HepG2 (cell line): ENCODE data around the gene ROS1. TPM values are rescaled to one million over a fixed set of nuclear protein-coding genes. Genes with fewer than 3 reads are reported as not detected.

Source experiments
- ATAC-seq: fragments of 200-7000 bp; cut with Tn5 transposase; 3 replicates; pipeline ENCODE4 v1.9.1; 2020; ENCODE audit warnings: mild to moderate bottlenecking, moderate library complexity
- BruUV-seq: library from RNA; stranded (reverse); fragments of 400-500 nt; replicated peaks from 2 replicates; lab custom pipeline; 2021; lab: Mats Ljungman, UMichigan
- CTCF ChIA-PET: fragments of 300-600 bp; formaldehyde crosslinking; extraction: SDS; loops from one replicate; lab custom pipeline; 2021; ENCODE audit warnings: low total read pairs, inconsistent platforms, low intra/inter-chr PET ratio; lab: Yijun Ruan, JAX
- POLR2A ChIA-PET: fragments of 350-600 bp; sonication (Branson Sonifier 250); formaldehyde crosslinking; loops from one replicate; lab custom pipeline; 2020; ENCODE audit warnings: antibody characterized with exemption, inconsistent platforms; lab: Yijun Ruan, JAX
- DNase-seq: peaks from one replicate; pipeline ENCODE4 v3.0.0-alpha.2; 2015; ENCODE audit warnings: low spot score
- FAIRE-seq: peaks from 3 replicates; lab custom pipeline; 2011; peaks lifted over from hg19 to GRCh38; lab: Jason Lieb, UNC
- H2AFZ ChIP-seq: one replicate; pipeline ENCODE4 v1.6.1; 2011; ENCODE audit warnings: low read length, inconsistent platforms
- H3K27ac ChIP-seq: fragments of 300-600 bp; 3 replicates; pipeline ENCODE4 v1.8.0; 2011; ENCODE audit warnings: mixed run types, mild to moderate bottlenecking, mixed read lengths, low read length, inconsistent platforms; ENCODE audit not compliant: insufficient read depth; ENCODE audit errors: extremely low read length
- H3K27me3 ChIP-seq, 2 experiments: fragments of 200-600 bp in 1 of 2; 2 replicates in 1 of 2; 3 replicates in 1 of 2; pipeline versions ENCODE4 v1.6.0 to v1.8.0; 2011; ENCODE audit warnings: low read length in 2 of 2, mild to moderate bottlenecking in 2 of 2, moderate library complexity in 2 of 2, inconsistent platforms in 1 of 2; ENCODE audit not compliant: insufficient read depth in 2 of 2, control insufficient read depth in 1 of 2
- H3K36me3 ChIP-seq, 2 experiments: fragments of 200-600 bp in 1 of 2; replicated peaks in 1 of 2; 2 replicates in 1 of 2; 3 replicates in 1 of 2; pipeline versions ENCODE4 v1.5.1 to v1.8.0; 2011; ENCODE audit warnings: low read length in 2 of 2, inconsistent platforms in 1 of 2; ENCODE audit not compliant: insufficient read depth in 2 of 2, control insufficient read depth in 1 of 2
- H3K4me1 ChIP-seq: 2 replicates; pipeline ENCODE4 v1.5.1; 2012; ENCODE audit warnings: low read length, inconsistent platforms; ENCODE audit not compliant: insufficient read depth
- H3K4me2 ChIP-seq: 2 replicates; pipeline ENCODE4 v1.6.0; 2011; ENCODE audit warnings: low read depth, low read length, inconsistent platforms
- H3K4me3 ChIP-seq, 3 experiments: fragments of 200-600 bp in 1 of 3; sonication (generic), shearing (Covaris generic) in 1 of 3; replicated peaks in 1 of 3; 2 replicates each; pipeline ENCODE4 v1.5.1; 2011 to 2016; ENCODE audit warnings: low read length in 3 of 3, inconsistent platforms in 2 of 3, low read depth in 2 of 3, mild to moderate bottlenecking in 2 of 3, control low read depth in 1 of 3, mixed read lengths in 1 of 3; ENCODE audit not compliant: insufficient read depth in 1 of 3
- H3K79me2 ChIP-seq: one replicate; pipeline ENCODE4 v1.6.1; 2011; ENCODE audit warnings: low read length, inconsistent platforms; ENCODE audit not compliant: insufficient read depth
- H3K9ac ChIP-seq: 2 replicates; pipeline ENCODE4 v1.6.0; 2011; ENCODE audit warnings: mild to moderate bottlenecking, low read depth, low read length, inconsistent platforms; ENCODE audit not compliant: insufficient read depth
- H3K9me3 ChIP-seq: 2 replicates; pipeline ENCODE4 v1.5.1; 2012; ENCODE audit warnings: mild to moderate bottlenecking, low read length
- H4K20me1 ChIP-seq: 2 replicates; pipeline ENCODE4 v1.6.0; 2011; ENCODE audit warnings: inconsistent platforms, mild to moderate bottlenecking, low read length, moderate library complexity; ENCODE audit not compliant: insufficient read depth
- CBX2 ChIP-seq, 2 experiments: fragments of 200-600 bp in 1 of 2; sonication (generic); formaldehyde crosslinking in 1 of 2; IDR thresholded peaks; 2 replicates each; pipeline versions ENCODE4 v1.7.0 to v1.8.1; 2018 to 2022; ENCODE audit warnings: low read depth in 2 of 2, low read length in 1 of 2, mild to moderate bottlenecking in 1 of 2, missing genetic modification reagents in 1 of 2
- ETV5 ChIP-seq: IDR thresholded peaks from 2 replicates; pipeline ENCODE4 v1.6.1; 2018; ENCODE audit warnings: missing biosample characterization, missing genetic modification reagents, inconsistent platforms, borderline replicate concordance
- FOSL2 ChIP-seq: sonication (generic); formaldehyde crosslinking; IDR thresholded peaks from 2 replicates; pipeline ENCODE4 v1.4.0; 2020; ENCODE audit warnings: missing genetic modification reagents
- FOXC1 ChIP-seq: sonication (generic); formaldehyde crosslinking; IDR thresholded peaks from 2 replicates; pipeline ENCODE4 v1.8.0; 2022; ENCODE audit warnings: mild to moderate bottlenecking, missing genetic modification reagents, borderline replicate concordance
- GFI1 ChIP-seq: sonication (generic); formaldehyde crosslinking; IDR thresholded peaks from 2 replicates; pipeline ENCODE4 v1.5.0; 2020; ENCODE audit warnings: missing genetic modification reagents, mild to moderate bottlenecking, borderline replicate concordance
- HOXA5 ChIP-seq: sonication (generic); formaldehyde crosslinking; IDR thresholded peaks from 2 replicates; pipeline ENCODE4 v1.4.0; 2020; ENCODE audit warnings: missing genetic modification reagents
- MEIS2 ChIP-seq: sonication (generic); formaldehyde crosslinking; IDR thresholded peaks from 2 replicates; pipeline ENCODE4 v1.9.0; 2021; ENCODE audit warnings: mild to moderate bottlenecking, missing genetic modification reagents
- NR2F6 ChIP-seq, 2 experiments: IDR thresholded peaks; 2 replicates each; pipeline ENCODE4 v1.6.1; 2016; ENCODE audit warnings: antibody characterized with exemption in 1 of 2, mild to moderate bottlenecking in 1 of 2
- PRDM4 ChIP-seq: sonication (generic); formaldehyde crosslinking; IDR thresholded peaks from 2 replicates; pipeline ENCODE4 v1.9.0; 2021; ENCODE audit warnings: missing genetic modification reagents, borderline replicate concordance
- SOX13 ChIP-seq, 3 experiments: fragments of 450-650 bp in 1 of 3; sonication (generic) in 1 of 3; formaldehyde crosslinking in 1 of 3; IDR thresholded peaks in 2 of 3; conservative IDR thresholded peaks in 1 of 3; 2 replicates each; pipeline versions ENCODE4 v1.5.0 to v1.6.1; 2016 to 2020; ENCODE audit warnings: antibody characterized with exemption in 1 of 3, mild to moderate bottlenecking in 1 of 3, missing compliant biosample characterization in 1 of 3, missing genetic modification reagents in 1 of 3, moderate library complexity in 1 of 3
- ZNF24 ChIP-seq: fragments of 450-650 bp; IDR thresholded peaks from 2 replicates; pipeline ENCODE4 v1.6.1; 2017; ENCODE audit warnings: antibody characterized with exemption, mild to moderate bottlenecking
- in situ Hi-C: cut with HindIII; loops from 2 replicates; pipeline ENCODE4 v1.10.0; 2017; ENCODE audit warnings: low pct_unique_long_range_greater_than_20kb; ENCODE audit not compliant: extremely low pct_ligation_motif_present
- intact Hi-C: fragments of 100-400 bp; cut with micrococcal nuclease; formaldehyde crosslinking; loops from one replicate; pipeline ENCODE4 v1.10.0; 2022; ENCODE audit not compliant: unreplicated experiment
- polyA plus RNA-seq, 8 experiments: library from polyadenylated mRNA; depleted of rRNA in 3 of 8; stranded (reverse) in 7 of 8; unstranded in 1 of 8; fragments of >200 nt; fragmentation: Illumina TruSeq in 4 of 8; extraction: Trizol in 4 of 8; gene quantifications; 2 replicates each; pipeline versions ENCODE4 v1.2.1 to v1.2.3, GENCODE V29; 2011 to 2016; ENCODE audit warnings: low read depth in 4 of 8, missing spikeins in 1 of 8, mixed read lengths in 1 of 8; ENCODE audit not compliant: insufficient read depth in 1 of 8
- total RNA-seq, 5 experiments: library from RNA; depleted of rRNA; stranded (reverse); fragments of >200 nt; fragmentation: Illumina TruSeq; extraction: Trizol; gene quantifications; 2 replicates each; pipeline ENCODE4 v1.2.3, GENCODE V29; 2016; ENCODE audit warnings: low read depth in 1 of 5
- TF ChIP-seq, protein P1 (sequence below): sonication (generic); formaldehyde crosslinking; IDR thresholded peaks from 2 replicates; pipeline ENCODE4 v1.8.1; 2023; ENCODE audit warnings: missing genetic modification reagents, mild to moderate bottlenecking, borderline replicate concordance
- TF ChIP-seq, protein P2 (sequence below): sonication (generic); formaldehyde crosslinking; IDR thresholded peaks from 2 replicates; pipeline ENCODE4 v1.8.0; 2022; ENCODE audit warnings: mild to moderate bottlenecking, missing genetic modification reagents; ENCODE audit not compliant: insufficient replicate concordance
- TF ChIP-seq, protein P3 (sequence below): sonication (generic); formaldehyde crosslinking; IDR thresholded peaks from 2 replicates; pipeline ENCODE4 v1.5.0; 2020; ENCODE audit warnings: mild to moderate bottlenecking, missing genetic modification reagents, borderline replicate concordance

Gene ROS1
- total and polyA plus RNA-seq, 2 of the 13 experiments (the other 11 are each of a cell fraction or from before 2014, with no cell fraction given), result not detected

GRCh38 chr6:117414770-117415169 is 11.0 kb downstream of the ROS1 start:
- no peak overlapping the region for H3K4me2 ChIP-seq
- H4K20me1 ChIP-seq, result no peaks in the 10 kb centered on the region
- FAIRE-seq (no peak), ATAC-seq (peak; percentile 83), DNase-seq (peak; percentile 61)
- no peak overlapping the region for H3K9ac ChIP-seq
- in situ Hi-C loops, result no loop called here
- H3K4me1 ChIP-seq, result peaks cover 7% of the 10 kb centered on the region; the same call in 1 of the 2 replicates
- H3K27me3 ChIP-seq, result peaks cover 4 to 11% of the 10 kb centered on the region in 2 experiments; a peak in 2 of 5 replicates
- no TSS peak for BruUV-seq
- no peak overlapping the region for H3K27ac ChIP-seq
- POLR2A ChIA-PET, result no interaction called here
- intact Hi-C loops, result no loop called here
- H3K9me3 ChIP-seq, result no peaks in the 10 kb centered on the region
- CTCF ChIA-PET, result no interaction called here
- no peak overlapping the region for H2AFZ ChIP-seq
- no peak overlapping the region for H3K4me3 ChIP-seq
- no peaks in the 10 kb centered on the region for H3K79me2 ChIP-seq
- H3K36me3 ChIP-seq, result no peaks in the 10 kb centered on the region
- TF ChIP-seq FOSL2 (0 out of 2 replicates have a peak, but pooled peaks have one; percentile 8), MEIS2 (no peak), PRDM4 (no peak), HOXA5 (CRISPR knock-in tag) (no peak), FOXC1 (CRISPR knock-in tag) (no peak), CBX2 (IDR thresholded peaks at IDR 0.05; ENCODE audit: low read depth, low read length) (no peak), CBX2 (CRISPR knock-in tag; IDR thresholded peaks at IDR 0.05; ENCODE audit: low read depth) (no peak), SOX13 (IDR thresholded peaks at IDR 0.05) (no peak), SOX13 (CRISPR knock-in tag; conservative IDR thresholded peaks at IDR 0.05 in 1 of 2, IDR thresholded peaks at IDR 0.05 in 1 of 2) (0 out of 4 replicates have a peak, but pooled peaks of 1 of the 2 experiments have one; percentile 15), ZNF24 (peak; percentile 54; the same call in 1 of the 2 replicates), GFI1 (CRISPR knock-in tag) (0 out of 2 replicates have a peak, but pooled peaks have one; percentile 46), NR2F6 (IDR thresholded peaks at IDR 0.05) (no peak), NR2F6 (CRISPR knock-in tag; IDR thresholded peaks at IDR 0.05) (no peak), ETV5 (CRISPR knock-in tag) (peak; percentile 22; the same call in 1 of the 2 replicates)
- TF ChIP-seq, protein P1, sequence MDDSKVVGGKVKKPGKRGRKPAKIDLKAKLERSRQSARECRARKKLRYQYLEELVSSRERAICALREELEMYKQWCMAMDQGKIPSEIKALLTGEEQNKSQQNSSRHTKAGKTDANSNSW, result no peak
- TF ChIP-seq, protein P2, sequence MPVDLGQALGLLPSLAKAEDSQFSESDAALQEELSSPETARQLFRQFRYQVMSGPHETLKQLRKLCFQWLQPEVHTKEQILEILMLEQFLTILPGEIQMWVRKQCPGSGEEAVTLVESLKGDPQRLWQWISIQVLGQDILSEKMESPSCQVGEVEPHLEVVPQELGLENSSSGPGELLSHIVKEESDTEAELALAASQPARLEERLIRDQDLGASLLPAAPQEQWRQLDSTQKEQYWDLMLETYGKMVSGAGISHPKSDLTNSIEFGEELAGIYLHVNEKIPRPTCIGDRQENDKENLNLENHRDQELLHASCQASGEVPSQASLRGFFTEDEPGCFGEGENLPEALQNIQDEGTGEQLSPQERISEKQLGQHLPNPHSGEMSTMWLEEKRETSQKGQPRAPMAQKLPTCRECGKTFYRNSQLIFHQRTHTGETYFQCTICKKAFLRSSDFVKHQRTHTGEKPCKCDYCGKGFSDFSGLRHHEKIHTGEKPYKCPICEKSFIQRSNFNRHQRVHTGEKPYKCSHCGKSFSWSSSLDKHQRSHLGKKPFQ (CRISPR knock-in tag), result no peak
- TF ChIP-seq, protein P3, sequence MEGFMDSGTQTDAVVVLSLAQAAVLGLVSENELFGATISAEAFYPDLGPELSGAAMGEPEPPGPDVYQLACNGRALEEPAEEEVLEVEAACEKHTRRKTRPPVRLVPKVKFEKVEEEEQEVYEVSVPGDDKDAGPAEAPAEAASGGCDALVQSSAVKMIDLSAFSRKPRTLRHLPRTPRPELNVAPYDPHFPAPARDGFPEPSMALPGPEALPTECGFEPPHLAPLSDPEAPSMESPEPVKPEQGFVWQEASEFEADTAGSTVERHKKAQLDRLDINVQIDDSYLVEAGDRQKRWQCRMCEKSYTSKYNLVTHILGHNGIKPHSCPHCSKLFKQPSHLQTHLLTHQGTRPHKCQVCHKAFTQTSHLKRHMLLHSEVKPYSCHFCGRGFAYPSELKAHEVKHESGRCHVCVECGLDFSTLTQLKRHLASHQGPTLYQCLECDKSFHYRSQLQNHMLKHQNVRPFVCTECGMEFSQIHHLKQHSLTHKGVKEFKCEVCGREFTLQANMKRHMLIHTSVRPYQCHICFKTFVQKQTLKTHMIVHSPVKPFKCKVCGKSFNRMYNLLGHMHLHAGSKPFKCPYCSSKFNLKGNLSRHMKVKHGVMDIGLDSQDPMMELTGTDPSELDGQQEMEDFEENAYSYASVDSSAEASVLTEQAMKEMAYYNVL (CRISPR knock-in tag), result 0 out of 2 replicates have a peak, but pooled peaks have one; percentile 30
